Measurements from ENCODE around the gene ABTB2. TPM values are rescaled to one million over a fixed set of nuclear protein-coding genes. Genes with fewer than 3 reads are reported as not detected.

Gene ABTB2
- total RNA-seq, 1 experiment from 2014 or later, result 0.53 TPM

DNA sequence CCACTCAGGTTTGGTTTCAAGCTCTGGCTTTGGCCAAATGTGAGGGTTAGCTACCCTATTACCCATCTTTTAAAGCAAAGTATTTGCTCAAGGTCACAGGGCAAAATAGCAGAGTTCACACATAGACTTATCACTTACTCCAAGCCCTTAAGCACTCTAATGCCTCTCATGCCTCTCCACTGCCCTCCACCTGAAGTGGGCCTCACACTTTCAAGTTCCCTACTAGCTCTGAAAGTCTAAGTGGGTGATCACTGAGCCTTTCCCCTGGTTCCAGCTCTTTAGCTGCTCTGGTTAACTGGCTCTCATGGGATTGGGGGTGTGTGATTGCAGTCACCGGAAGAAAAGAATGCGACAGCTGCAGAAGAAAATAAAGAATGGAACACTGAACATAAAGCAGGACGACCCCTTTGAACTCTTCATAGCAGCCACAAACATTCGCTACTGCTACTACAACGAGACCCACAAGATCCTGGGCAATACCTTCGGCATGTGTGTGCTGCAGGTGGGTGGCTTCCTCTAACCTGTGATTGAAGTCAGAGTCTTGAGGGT, 246.0 kb downstream of the ABTB2 start:
- Histone ChIP-seq H3K27me3 (replicated peaks) (no peaks in the 10 kb centered on the region), H3K36me3 (peaks cover 90% of the 10 kb centered on the region), H3K4me3 (no peak overlapping the region), H3K4me1 (replicated peaks) (no peaks in the 10 kb centered on the region), H3K27ac (no peak overlapping the region), H3K9me3 (replicated peaks) (no peaks in the 10 kb centered on the region)
- no peak for DNase-seq (ENCODE audit: low read depth in 1 of 2, low spot score in 2 of 2)

DNA sequence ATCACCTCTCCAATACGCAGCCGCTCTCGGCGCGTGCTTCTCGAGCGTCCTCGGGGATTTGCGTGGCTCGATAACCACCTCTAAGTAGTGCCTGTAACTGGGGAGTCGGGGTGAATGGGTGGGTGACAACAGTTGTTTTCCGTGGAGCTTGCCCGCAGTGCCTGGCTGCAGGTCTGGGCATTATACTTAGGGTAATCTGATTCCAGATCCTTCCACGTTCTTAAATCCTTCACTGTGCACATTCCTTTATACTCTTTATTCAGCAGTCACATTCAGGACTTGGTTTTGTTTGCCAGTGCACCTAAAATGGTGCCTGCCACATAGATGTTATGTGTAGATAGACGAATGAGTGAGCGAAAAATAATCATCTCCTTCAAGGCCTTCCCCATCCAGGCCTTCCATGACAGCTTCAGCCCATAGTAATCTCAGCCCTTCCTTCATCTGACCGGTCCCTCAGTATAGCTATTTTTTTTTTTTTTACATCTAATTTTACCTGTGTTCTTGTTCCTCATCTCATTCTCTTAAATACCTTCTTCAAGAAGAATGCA, 251.8 kb downstream of the ABTB2 start:
- H3K27me3 ChIP-seq (replicated peaks), result no peaks in the 10 kb centered on the region
- H3K27ac ChIP-seq, result peak overlapping the region; percentile 70
- H3K9me3 ChIP-seq (replicated peaks), result no peaks in the 10 kb centered on the region
- no peak for DNase-seq (ENCODE audit: low read depth in 1 of 2, low spot score in 2 of 2)
- H3K4me3 ChIP-seq, result peak overlapping the region; percentile 61
- peaks cover 10% of the 10 kb centered on the region for H3K4me1 ChIP-seq (replicated peaks)
- H3K36me3 ChIP-seq, result peaks cover 63% of the 10 kb centered on the region

DNA sequence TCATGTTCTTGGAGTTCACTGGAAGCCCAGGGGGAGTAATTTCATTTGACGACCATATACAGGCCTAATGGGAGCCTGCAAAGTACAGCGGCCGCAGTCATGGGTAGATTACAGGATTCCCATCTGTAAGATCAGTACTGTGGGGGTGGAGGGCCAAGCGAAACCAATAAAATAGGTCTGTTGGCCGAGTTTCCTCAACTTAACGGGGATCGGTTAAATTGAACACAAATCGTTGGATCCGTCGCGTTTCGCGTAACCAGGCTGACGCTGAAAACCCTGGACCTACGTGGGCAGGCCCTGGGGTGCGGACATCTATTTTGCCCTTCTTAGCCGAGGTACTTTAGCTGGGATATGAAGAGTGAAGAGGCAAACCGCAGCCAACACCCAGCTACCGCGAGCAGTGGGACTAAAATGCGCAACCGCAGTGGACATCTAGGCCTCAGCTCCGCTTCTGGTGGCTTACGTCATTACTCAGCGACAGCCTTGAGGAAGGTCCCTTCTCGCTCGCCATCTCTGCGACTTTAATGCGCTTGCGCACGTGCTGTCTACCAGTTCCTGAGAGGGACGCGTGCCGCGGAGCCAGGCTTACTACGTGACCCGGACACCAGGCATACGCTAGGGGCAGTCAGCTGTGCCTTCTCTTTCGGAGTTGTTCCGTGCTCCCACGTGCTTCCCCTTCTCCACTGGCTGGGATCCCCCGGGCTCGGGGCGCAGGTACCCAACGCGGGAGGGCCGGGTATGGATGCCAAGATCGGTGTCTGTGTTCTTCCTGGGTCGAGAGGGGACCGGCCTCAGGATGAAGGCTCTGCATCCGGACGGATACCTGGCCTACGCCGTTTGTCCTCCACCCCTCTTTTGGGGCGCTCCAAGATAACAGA, 252.5 kb downstream of the ABTB2 start, which contains the start of gene NAT10:
Gene NAT10 (plus strand): TSS at position 551 of the 878 bp plus-strand sequence. CDS start 2,597 bp downstream, outside the sequence.
- peak; percentile 95 to 98 for DNase-seq (ENCODE audit: low read depth in 1 of 2, low spot score in 2 of 2)
- peaks cover 61% of the 10 kb centered on the region for H3K36me3 ChIP-seq
- H3K4me3 ChIP-seq, result peak within 1 kb of the TSS; percentile 61
- peaks cover 10% of the 10 kb centered on the region for H3K4me1 ChIP-seq (replicated peaks)
- H3K27me3 ChIP-seq (replicated peaks), result no peaks in the 10 kb centered on the region
- H3K27ac ChIP-seq, result peak within 1 kb of the TSS; percentile 70
- H3K9me3 ChIP-seq (replicated peaks), result no peaks in the 10 kb centered on the region

DNA sequence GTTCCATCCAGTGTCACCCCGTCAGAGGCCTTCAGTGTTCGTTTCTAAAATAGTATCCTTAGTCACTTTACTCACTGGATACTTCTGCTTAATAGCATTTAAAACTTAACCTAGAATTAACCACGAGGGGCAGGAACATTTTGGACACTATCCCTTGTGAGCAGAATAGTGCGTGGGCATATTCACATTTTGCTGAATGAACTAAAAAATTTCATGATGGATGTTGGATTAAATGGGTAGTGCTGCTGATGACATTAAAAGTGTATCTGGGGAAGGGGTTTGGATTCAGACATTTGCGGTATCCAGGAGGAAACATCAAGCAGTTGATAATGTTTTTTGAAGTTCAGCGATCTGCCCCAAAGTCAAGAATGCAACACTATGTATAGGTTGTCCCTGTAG, 253.1 kb downstream of the ABTB2 start:
- no peak for DNase-seq (ENCODE audit: low read depth in 1 of 2, low spot score in 2 of 2)
- Histone ChIP-seq H3K36me3 (peaks cover 61% of the 10 kb centered on the region), H3K27ac (peak overlapping the region; percentile 70), H3K9me3 (replicated peaks) (no peaks in the 10 kb centered on the region), H3K4me3 (peak overlapping the region; percentile 61), H3K4me1 (replicated peaks) (peaks cover 10% of the 10 kb centered on the region), H3K27me3 (replicated peaks) (no peaks in the 10 kb centered on the region)

Other genes starting within 250 kb of the ABTB2 start
- 38.8 and 53.9 TPM in 2 replicates for gene CAT, start 80.9 kb upstream of the ABTB2 start, total RNA-seq (2014; rRNA removed; shearing (Covaris generic))
- not detected in 2 replicates for gene ELF5, start 155.8 kb upstream of the ABTB2 start, total RNA-seq (2014; rRNA removed; shearing (Covaris generic))

All from SJSA1 (cell line).